SU-DHL-6 (cell line): ENCODE data around the gene PER2.
"Not testable (repeated sequence)": the region's sequence is repeated elsewhere in the genome, so short reads cannot be mapped to it uniquely, and the experiment has no call there.

Experiments
- H2AFZ ChIP-seq: fragments of 200-600 bp; sonication (generic); 2 replicates; pipeline ENCODE4 v1.6.1; 2014; ENCODE audit warnings: low read depth, mild to moderate bottlenecking, moderate library complexity, mixed read lengths, antibody characterized with exemption, low read length; ENCODE audit not compliant: severe bottlenecking
- H3F3A ChIP-seq: fragments of 200-600 bp; shearing (Covaris generic); 2 replicates; pipeline ENCODE4 v1.6.0; 2016; ENCODE audit warnings: antibody characterized with exemption, mild to moderate bottlenecking; ENCODE audit not compliant: insufficient read depth
- H3K27ac ChIP-seq: fragments of 200-600 bp; sonication (generic); 2 replicates; pipeline ENCODE4 v1.5.1; 2016; ENCODE audit warnings: low read depth, mild to moderate bottlenecking, low read length, moderate library complexity, mixed read lengths
- H3K27me3 ChIP-seq: fragments of 200-600 bp; sonication (generic), shearing (Covaris generic); 2 replicates; pipeline ENCODE4 v1.6.0; 2014; ENCODE audit warnings: mild to moderate bottlenecking, low read length
- H3K36me3 ChIP-seq: fragments of 200-600 bp; sonication (generic); 2 replicates; pipeline ENCODE4 v1.6.1; 2014; ENCODE audit warnings: mild to moderate bottlenecking, low read length, mixed read lengths
- H3K4me2 ChIP-seq: fragments of 300-600, 200-600 bp; shearing (Covaris generic), sonication (generic); 2 replicates; pipeline ENCODE4 v1.6.0; 2014; ENCODE audit warnings: low read length, low read depth, mild to moderate bottlenecking; ENCODE audit not compliant: poor library complexity, severe bottlenecking
- H3K4me3 ChIP-seq: fragments of 200-600 bp; sonication (generic); 2 replicates; pipeline ENCODE4 v1.5.1; 2014; ENCODE audit warnings: antibody characterized with exemption, low read length, mild to moderate bottlenecking, mixed read lengths; ENCODE audit not compliant: insufficient read depth, poor library complexity, severe bottlenecking
- H3K79me2 ChIP-seq: fragments of 200-600 bp; sonication (generic); 2 replicates; pipeline ENCODE4 v1.6.1; 2014; ENCODE audit warnings: mild to moderate bottlenecking, low read length, moderate library complexity; ENCODE audit not compliant: insufficient read depth
- H3K9ac ChIP-seq: fragments of 200-600 bp; sonication (generic); 2 replicates; pipeline ENCODE4 v1.7.0; 2014; ENCODE audit warnings: mild to moderate bottlenecking, low read length
- H3K9me2 ChIP-seq: fragments of 200-600 bp; sonication (generic); replicated peaks from 2 replicates; pipeline ENCODE4 v1.6.1; 2014; ENCODE audit warnings: low read length; ENCODE audit not compliant: insufficient read depth
- H3K9me3 ChIP-seq: fragments of 200-600 bp; sonication (generic); 2 replicates; pipeline ENCODE4 v1.6.1; 2014; ENCODE audit warnings: low read length, mixed read lengths; ENCODE audit not compliant: insufficient read depth
- H4K20me1 ChIP-seq: fragments of 200-600 bp; sonication (generic); 2 replicates; pipeline ENCODE4 v1.6.1; 2014; ENCODE audit warnings: low read depth, mild to moderate bottlenecking, antibody characterized with exemption, low read length, moderate library complexity, mixed read lengths
- EZH2phosphoT487 ChIP-seq: fragments of 200-600 bp; sonication (generic), shearing (Covaris generic); conservative IDR thresholded peaks from 2 replicates; pipeline ENCODE4 v1.6.1; 2018; ENCODE audit warnings: mild to moderate bottlenecking, antibody characterized with exemption, low read length, moderate library complexity, mixed read lengths
- TF ChIP-seq, protein P1 (sequence below): fragments of 200-600 bp; sonication (generic); IDR thresholded peaks from one replicate; pipeline ENCODE4 v1.5.1; 2017; ENCODE audit warnings: antibody characterized with exemption, mild to moderate bottlenecking, low read length, moderate library complexity; ENCODE audit not compliant: insufficient read depth, poor library complexity, severe bottlenecking

Gene PER2

GRCh38 chr2:238336151-238336550 lies 47.7 kb upstream of the PER2 start:
- Histone ChIP-seq H3K36me3 (no peaks in the 10 kb centered on the region), H3K4me3 (no peak overlapping the region), H3K9me2 (no peaks in the 10 kb centered on the region), H3K9me3 (no peaks in the 10 kb centered on the region), H3K27ac (no peak overlapping the region), H4K20me1 (no peaks in the 10 kb centered on the region), H3K9ac (no peak overlapping the region), H3K4me2 (no peak overlapping the region), H3K27me3 (no peaks in the 10 kb centered on the region), H2AFZ (no peak overlapping the region), H3K79me2 (no peaks in the 10 kb centered on the region), H3F3A (no peaks in the 10 kb centered on the region)
- TF ChIP-seq EZH2phosphoT487, result no peak
- TF ChIP-seq, protein P1, sequence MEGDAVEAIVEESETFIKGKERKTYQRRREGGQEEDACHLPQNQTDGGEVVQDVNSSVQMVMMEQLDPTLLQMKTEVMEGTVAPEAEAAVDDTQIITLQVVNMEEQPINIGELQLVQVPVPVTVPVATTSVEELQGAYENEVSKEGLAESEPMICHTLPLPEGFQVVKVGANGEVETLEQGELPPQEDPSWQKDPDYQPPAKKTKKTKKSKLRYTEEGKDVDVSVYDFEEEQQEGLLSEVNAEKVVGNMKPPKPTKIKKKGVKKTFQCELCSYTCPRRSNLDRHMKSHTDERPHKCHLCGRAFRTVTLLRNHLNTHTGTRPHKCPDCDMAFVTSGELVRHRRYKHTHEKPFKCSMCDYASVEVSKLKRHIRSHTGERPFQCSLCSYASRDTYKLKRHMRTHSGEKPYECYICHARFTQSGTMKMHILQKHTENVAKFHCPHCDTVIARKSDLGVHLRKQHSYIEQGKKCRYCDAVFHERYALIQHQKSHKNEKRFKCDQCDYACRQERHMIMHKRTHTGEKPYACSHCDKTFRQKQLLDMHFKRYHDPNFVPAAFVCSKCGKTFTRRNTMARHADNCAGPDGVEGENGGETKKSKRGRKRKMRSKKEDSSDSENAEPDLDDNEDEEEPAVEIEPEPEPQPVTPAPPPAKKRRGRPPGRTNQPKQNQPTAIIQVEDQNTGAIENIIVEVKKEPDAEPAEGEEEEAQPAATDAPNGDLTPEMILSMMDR, result no peak

GRCh38 chr2:238335591-238335990 lies 47.2 kb upstream of the PER2 start:
- H3K9ac ChIP-seq, H3K9me2 ChIP-seq, H2AFZ ChIP-seq, H3K79me2 ChIP-seq, H3K4me2 ChIP-seq, H3K27me3 ChIP-seq, H4K20me1 ChIP-seq, H3K9me3 ChIP-seq, H3K4me3 ChIP-seq, H3K36me3 ChIP-seq, H3K27ac ChIP-seq, H3F3A ChIP-seq: not testable (repeated sequence)

DNA sequence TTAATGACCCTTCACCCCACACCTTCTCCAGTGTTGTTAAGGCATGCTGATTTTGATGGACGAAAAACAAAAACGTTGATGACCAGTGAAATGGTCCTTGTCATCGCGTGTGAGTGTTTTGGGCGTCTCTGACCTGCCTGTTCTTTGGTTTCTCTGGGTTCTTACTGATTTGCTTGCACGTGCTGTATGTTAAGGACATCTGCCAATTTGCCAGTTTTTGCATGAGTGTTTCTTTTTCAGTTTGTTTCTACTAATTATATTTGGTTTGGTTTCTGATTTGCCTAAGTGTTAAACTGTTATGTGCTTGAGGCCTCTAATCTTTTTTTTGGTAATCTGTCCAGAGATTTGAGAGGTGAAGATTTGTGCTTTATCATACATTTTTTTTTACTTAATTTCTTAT lies 46.5 kb upstream of the PER2 start:
- Histone ChIP-seq H2AFZ (no peak overlapping the region), H3K79me2 (no peaks in the 10 kb centered on the region), H3F3A (no peaks in the 10 kb centered on the region), H3K9me3 (no peaks in the 10 kb centered on the region), H3K27ac (no peak overlapping the region), H3K9me2 (no peaks in the 10 kb centered on the region), H3K4me3 (no peak overlapping the region), H3K36me3 (no peaks in the 10 kb centered on the region), H3K9ac (no peak overlapping the region), H3K4me2 (no peak overlapping the region), H4K20me1 (no peaks in the 10 kb centered on the region), H3K27me3 (no peaks in the 10 kb centered on the region)
- no peak for TF ChIP-seq EZH2phosphoT487
- TF ChIP-seq, protein P1, result no peak

- Histone ChIP-seq H3K9me3 (no peaks in the 10 kb centered on the region), H3K27me3 (no peaks in the 10 kb centered on the region), H3K9ac (no peak overlapping the region), H3K4me2 (no peak overlapping the region), H3K9me2 (no peaks in the 10 kb centered on the region), H3K27ac (no peak overlapping the region), H3K79me2 (no peaks in the 10 kb centered on the region), H4K20me1 (no peaks in the 10 kb centered on the region), H3K4me3 (no peak overlapping the region), H2AFZ (no peak overlapping the region), H3K36me3 (no peaks in the 10 kb centered on the region), H3F3A (no peaks in the 10 kb centered on the region)
- TF ChIP-seq, protein P1, result no peak
Measured at GRCh38 chr2:238331916-238332315, 43.5 kb upstream of the PER2 start.
